DMS79 (cell line): ENCODE measurements around the gene AKR1C3.
"Not testable (repeated sequence)": the region's sequence is repeated elsewhere in the genome, so short reads cannot be mapped to it uniquely, and the experiment has no call there.

Experiments
- DNase-seq: peaks from one replicate; lab custom pipeline; 2025; lab: John Stamatoyannopoulos, UW

AKR1C3 gene

GRCh38 chr10:5137699-5138098 is 43.5 kb downstream of the AKR1C3 start:
- not testable (repeated sequence) for DNase-seq

GRCh38 chr10:5142199-5142598 is 48.0 kb downstream of the AKR1C3 start:
- no peak for DNase-seq

GRCh38 chr10:5143137-5143536 is 48.9 kb downstream of the AKR1C3 start:
- no peak for DNase-seq

DNA sequence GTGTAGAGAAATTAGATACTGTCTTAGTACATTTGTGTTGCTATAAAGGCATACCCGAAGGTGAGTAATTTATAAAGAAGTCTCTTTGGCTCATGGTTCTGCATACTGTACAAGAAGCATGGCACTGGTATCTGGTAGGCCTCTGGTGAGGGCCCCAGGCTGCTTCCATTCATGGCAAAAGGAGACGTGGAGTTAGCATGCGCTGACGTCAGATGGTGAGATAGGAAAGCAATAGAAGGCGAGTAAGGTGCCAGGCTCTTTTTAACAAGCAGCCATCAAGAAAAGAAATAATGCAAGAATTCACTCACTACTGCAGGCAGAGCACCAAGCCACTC is 52.7 kb downstream of the AKR1C3 start:
- no peak for DNase-seq

DNA sequence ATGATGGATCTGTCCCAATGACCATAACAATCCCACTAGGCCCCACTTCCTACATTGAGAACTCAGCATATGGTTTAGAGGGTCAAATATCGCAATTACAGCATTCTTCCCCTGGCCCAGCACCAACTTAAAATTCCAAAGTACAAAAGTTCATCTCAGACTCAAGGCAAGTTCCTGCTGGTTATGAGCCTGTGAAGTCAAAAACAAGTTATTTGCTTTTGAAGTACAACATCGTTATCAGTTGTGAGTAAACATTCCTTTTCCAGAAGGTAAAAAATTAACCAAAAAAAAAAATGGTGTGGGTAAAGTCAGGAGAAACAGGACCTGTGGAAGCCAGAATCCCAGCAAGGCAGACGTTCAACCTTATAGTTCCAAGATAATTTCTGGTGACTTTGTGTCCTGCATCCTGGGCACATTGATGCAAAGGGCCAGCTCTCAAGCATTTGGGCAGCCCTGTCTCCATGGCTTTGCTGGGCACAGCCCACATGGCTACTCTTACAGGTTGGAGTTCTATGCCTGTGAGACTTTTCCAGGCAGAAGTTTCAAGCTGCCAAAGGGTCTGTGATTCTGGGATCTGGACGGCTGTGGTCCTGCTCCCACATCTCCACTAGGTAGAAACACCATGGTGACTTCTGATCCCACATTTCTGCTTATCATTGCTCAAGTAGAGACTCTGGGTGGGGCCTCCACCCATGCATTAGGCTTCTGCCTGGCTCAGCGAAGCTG is 53.2 kb downstream of the AKR1C3 start:
- DNase-seq = no peak

DNA sequence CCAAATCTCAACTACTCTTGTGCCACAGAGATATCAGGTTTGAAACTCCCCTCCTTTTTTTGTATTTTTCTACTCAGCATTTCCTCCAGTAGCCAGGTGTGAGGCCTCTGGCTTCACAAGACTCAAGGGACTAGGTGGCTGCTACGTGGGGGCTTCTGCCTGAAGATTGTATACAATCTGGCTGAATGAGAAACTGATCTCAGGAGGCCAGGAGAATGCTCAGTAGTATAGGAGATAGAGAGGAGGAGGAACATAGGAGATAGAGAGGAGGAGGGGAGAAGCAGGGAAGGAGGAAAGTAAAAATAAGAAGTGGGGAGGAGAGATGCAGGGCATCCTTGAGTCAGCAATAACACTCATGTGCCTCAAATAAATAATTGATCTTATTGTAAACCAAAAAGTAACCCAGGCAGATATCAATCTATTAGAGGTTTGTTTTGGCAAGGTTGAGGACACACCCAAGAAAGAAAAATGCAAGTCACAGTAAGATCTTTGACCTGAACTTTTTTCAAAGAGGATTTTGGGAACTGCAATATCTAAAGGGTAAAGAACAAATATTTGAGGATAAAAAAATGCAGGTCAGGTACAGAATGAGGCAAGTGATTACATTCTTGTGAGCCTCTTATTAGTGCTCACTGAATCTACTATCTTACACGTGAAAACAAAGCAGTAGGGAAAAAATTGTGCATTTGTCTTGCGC is 53.9 kb downstream of the AKR1C3 start:
- no peak for DNase-seq

GRCh38 chr10:5148678-5149032 is 54.4 kb downstream of the AKR1C3 start:
- DNase-seq = no peak

DNA sequence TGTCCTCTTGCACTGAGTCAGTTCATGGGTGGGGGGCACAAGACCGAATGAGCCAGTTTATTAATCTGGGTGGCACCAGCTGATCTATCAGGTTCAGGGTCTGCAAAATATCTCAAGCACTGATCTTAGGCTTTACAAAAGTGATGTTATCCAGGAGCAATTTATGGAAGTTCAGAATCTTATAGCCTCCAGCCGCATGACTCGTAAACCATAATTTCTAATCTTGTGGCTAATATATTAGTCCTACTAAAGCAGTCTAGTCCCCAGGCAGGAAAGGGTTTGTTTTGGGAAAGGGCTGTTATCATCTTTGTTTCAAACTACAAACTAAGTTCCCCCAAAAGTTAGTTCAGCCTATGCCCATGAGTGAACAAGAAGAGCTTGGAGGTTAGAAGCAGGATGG is 56.9 kb downstream of the AKR1C3 start:
- no peak for DNase-seq

DNA sequence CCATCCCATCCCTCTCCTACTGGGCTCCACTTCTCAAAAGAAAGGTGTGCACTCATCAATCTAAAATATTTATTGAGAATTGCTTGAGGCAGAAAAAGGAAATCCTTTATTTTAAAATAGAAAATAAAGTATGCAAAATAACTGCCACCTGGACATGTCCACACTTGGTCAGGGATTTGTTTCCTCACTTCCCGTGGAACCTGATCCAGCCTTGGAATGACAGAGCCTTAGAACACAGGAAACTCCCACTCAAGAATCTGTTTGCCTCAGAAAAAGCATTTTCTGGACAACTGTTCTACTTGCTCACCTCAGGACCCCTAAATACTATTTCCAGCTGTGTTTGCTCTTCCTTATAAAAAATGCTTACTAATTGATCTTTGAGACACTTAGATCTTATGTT is 61.7 kb downstream of the AKR1C3 start:
- DNase-seq = no peak
